Uterus (tissue), 4 donors: ENCODE results near the gene STK32C. TPM values are rescaled to one million over a fixed set of nuclear protein-coding genes. Genes with fewer than 3 reads are reported as not detected.

ENCODE experiments used
- DNase-seq, 2 donors: peaks; one replicate each; pipeline ENCODE4 v3.0.0-alpha.2; 2019 to 2020
- H3K27ac ChIP-seq, 2 donors: fragments of 200-600 bp; sonication (generic); 1 replicate in 1 of 2; 2 replicates in 1 of 2; pipeline ENCODE4 v1.5.1; 2016 to 2018
- H3K27me3 ChIP-seq, 2 donors: fragments of 200-600 bp; sonication (generic); one replicate each; pipeline ENCODE4 v1.5.1; 2018 to 2019; ENCODE audit warnings: control low read depth in 1 of 2
- H3K36me3 ChIP-seq, 2 donors: fragments of 200-600 bp; sonication (generic); one replicate each; pipeline ENCODE4 v1.5.1; 2019; ENCODE audit warnings: control low read depth in 1 of 2
- H3K4me1 ChIP-seq, 2 donors: fragments of 200-600 bp; sonication (generic); one replicate each; pipeline ENCODE4 v1.5.1; 2018 to 2019; ENCODE audit warnings: control low read depth in 1 of 2
- H3K4me3 ChIP-seq, 2 donors: fragments of 200-600 bp; sonication (generic); 1 replicate in 1 of 2; 2 replicates in 1 of 2; pipeline ENCODE4 v1.5.1; 2018 to 2019; ENCODE audit warnings: mild to moderate bottlenecking in 1 of 2
- H3K9me3 ChIP-seq, 2 donors: fragments of 200-600 bp; sonication (generic); one replicate each; pipeline ENCODE4 v1.5.1; 2019; ENCODE audit warnings: control low read depth in 1 of 2
- POLR2A ChIP-seq, 2 donors: fragments of 450-650 bp; IDR thresholded peaks; one replicate each; pipeline ENCODE4 v1.6.1; 2016; ENCODE audit warnings: antibody characterized with exemption in 2 of 2, mild to moderate bottlenecking in 1 of 2, moderate library complexity in 1 of 2
- intact Hi-C: fragments of 100-400 bp; cut with DNase I; formaldehyde crosslinking; loops from one replicate; pipeline ENCODE4 v1.15.1; 2023; ENCODE audit warnings: low total_unique reads
- total RNA-seq, 4 donors: library from RNA; depleted of rRNA in 3 of 4; stranded (reverse); fragments of >200 nt in 3 of 4; gene quantifications; one replicate each; pipeline versions ENCODE4 v1.1.0 to v1.2.4, GENCODE V29; 2014 to 2023
- TF ChIP-seq, protein P1 (sequence below), 4 experiments: fragments of 200-600 bp in 2 of 4; fragments of 450-650 bp in 2 of 4; sonication (generic) in 2 of 4; IDR thresholded peaks; one replicate each; pipeline ENCODE4 v1.5.1; 2016 to 2019; ENCODE audit warnings: antibody characterized with exemption in 4 of 4, mild to moderate bottlenecking in 2 of 4, moderate library complexity in 1 of 4
- donor health status: DM: yes; HTN: yes; CAD: no.

STK32C gene
- total RNA-seq, 4 donors from 2014 or later: 0.51 to 17.2 (median 3.2) TPM

- intact Hi-C loops: loop anchor here (5.0 kb wide), 1 partner anchor 129 kb away; no protein-coding TSS in a partner anchor
- TF ChIP-seq, protein P1, sequence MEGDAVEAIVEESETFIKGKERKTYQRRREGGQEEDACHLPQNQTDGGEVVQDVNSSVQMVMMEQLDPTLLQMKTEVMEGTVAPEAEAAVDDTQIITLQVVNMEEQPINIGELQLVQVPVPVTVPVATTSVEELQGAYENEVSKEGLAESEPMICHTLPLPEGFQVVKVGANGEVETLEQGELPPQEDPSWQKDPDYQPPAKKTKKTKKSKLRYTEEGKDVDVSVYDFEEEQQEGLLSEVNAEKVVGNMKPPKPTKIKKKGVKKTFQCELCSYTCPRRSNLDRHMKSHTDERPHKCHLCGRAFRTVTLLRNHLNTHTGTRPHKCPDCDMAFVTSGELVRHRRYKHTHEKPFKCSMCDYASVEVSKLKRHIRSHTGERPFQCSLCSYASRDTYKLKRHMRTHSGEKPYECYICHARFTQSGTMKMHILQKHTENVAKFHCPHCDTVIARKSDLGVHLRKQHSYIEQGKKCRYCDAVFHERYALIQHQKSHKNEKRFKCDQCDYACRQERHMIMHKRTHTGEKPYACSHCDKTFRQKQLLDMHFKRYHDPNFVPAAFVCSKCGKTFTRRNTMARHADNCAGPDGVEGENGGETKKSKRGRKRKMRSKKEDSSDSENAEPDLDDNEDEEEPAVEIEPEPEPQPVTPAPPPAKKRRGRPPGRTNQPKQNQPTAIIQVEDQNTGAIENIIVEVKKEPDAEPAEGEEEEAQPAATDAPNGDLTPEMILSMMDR (IDR thresholded peaks at IDR 0.05): no peak
- TF ChIP-seq POLR2A (IDR thresholded peaks at IDR 0.05): no peak
- H3K4me1 ChIP-seq: no peaks in the 10 kb centered on the region
- no peak overlapping the region for H3K27ac ChIP-seq
- no peak for DNase-seq
- H3K27me3 ChIP-seq: no peaks in the 10 kb centered on the region
- H3K4me3 ChIP-seq: no peak overlapping the region
- H3K36me3 ChIP-seq: no peaks in the 10 kb centered on the region
- H3K9me3 ChIP-seq: no peaks in the 10 kb centered on the region
Measured at GRCh38 chr10:132350946-132351345, 43.2 kb upstream of the STK32C start.

DNA sequence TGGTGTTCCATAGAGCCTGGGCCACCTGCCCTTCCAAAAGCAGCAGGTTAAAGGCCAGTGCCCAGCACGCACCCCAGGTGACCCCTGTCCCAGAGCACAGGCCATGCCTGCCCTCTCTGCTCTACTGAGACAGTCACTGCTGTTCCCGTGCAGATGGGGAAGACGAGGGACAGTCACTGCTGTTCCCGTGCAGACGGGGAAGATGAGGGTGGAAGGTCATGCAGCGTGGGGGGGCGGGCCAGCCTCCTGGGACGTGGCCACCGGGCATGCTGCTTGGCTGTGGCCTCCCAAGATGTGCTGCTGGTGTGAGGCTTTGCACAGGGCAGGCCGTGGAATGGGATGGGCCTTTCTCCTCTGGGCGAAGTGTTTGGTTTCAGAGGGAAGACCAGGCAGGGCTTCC lies 42.6 kb upstream of the STK32C start:
- TF ChIP-seq POLR2A (IDR thresholded peaks at IDR 0.05): no peak
- TF ChIP-seq, protein P1 (IDR thresholded peaks at IDR 0.05): no peak
- H3K27ac ChIP-seq: no peak overlapping the region
- no peak for DNase-seq
- H3K4me1 ChIP-seq: no peaks in the 10 kb centered on the region
- no peaks in the 10 kb centered on the region for H3K9me3 ChIP-seq
- no peak overlapping the region for H3K4me3 ChIP-seq
- H3K36me3 ChIP-seq: no peaks in the 10 kb centered on the region
- intact Hi-C loops: loop anchor here (5.0 kb wide), 1 partner anchor 128 kb away; no protein-coding TSS in a partner anchor
- no peaks in the 10 kb centered on the region for H3K27me3 ChIP-seq

DNA sequence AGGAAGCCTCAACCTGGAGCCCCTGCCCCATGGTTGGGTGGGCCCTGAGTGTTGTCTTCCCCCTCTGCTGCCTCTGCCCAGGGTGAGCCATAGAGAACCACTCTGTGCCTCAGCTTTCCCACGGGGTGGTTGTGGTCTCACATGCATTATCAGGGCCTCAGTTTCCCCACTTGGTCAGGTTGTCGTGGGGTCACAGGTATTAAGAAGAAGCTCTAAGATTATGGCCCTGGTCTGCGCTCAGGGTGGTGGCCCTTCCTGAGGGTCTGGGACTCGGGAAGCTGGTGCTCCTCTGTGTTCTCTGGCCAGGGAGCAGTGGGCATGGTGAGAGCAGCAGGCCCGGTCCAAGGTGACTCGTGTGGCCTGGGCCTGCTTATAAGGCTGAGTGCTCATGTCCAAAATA lies 42.0 kb upstream of the STK32C start:
- H3K27me3 ChIP-seq: no peaks in the 10 kb centered on the region
- TF ChIP-seq POLR2A (IDR thresholded peaks at IDR 0.05): no peak
- TF ChIP-seq, protein P1 (IDR thresholded peaks at IDR 0.05): no peak
- intact Hi-C loops: loop anchor here (5.0 kb wide), 1 partner anchor 127 kb away; no protein-coding TSS in a partner anchor
- H3K4me3 ChIP-seq: no peak overlapping the region
- no peaks in the 10 kb centered on the region for H3K36me3 ChIP-seq
- H3K9me3 ChIP-seq: no peaks in the 10 kb centered on the region
- H3K27ac ChIP-seq: no peak overlapping the region
- DNase-seq: no peak
- no peaks in the 10 kb centered on the region for H3K4me1 ChIP-seq

DNA sequence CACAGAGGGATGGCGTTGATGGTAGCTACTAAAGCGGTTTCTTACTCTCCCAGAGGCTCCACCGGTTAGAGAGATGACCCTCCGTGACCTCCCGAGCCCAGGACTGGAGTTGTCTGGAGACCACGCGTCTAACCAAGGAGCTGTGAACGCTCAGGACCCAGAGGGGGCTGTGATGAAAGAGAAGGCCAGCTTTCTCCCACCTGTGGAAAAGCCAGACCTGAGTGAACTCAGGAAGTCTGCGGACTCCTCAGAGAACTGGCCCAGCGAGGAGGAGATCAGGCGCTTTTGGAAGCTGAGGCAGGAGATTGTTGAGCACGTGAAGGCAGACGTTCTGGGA lies 40.1 kb upstream of the STK32C start:
- H3K4me1 ChIP-seq: no peaks in the 10 kb centered on the region
- TF ChIP-seq, protein P1 (IDR thresholded peaks at IDR 0.05): no peak
- TF ChIP-seq POLR2A (IDR thresholded peaks at IDR 0.05): no peak
- intact Hi-C loops: no loop called here
- no peaks in the 10 kb centered on the region for H3K9me3 ChIP-seq
- no peak overlapping the region for H3K27ac ChIP-seq
- no peak for DNase-seq
- no peak overlapping the region for H3K4me3 ChIP-seq
- no peaks in the 10 kb centered on the region for H3K36me3 ChIP-seq
- no peaks in the 10 kb centered on the region for H3K27me3 ChIP-seq

- H3K27me3 ChIP-seq: no peaks in the 10 kb centered on the region
- intact Hi-C loops: no loop called here
- H3K4me1 ChIP-seq: no peaks in the 10 kb centered on the region
- H3K27ac ChIP-seq: no peak overlapping the region
- no peak for DNase-seq
- H3K4me3 ChIP-seq: no peak overlapping the region
- TF ChIP-seq POLR2A (IDR thresholded peaks at IDR 0.05): no peak
- TF ChIP-seq, protein P1 (IDR thresholded peaks at IDR 0.05): no peak
- H3K36me3 ChIP-seq: no peaks in the 10 kb centered on the region
- no peaks in the 10 kb centered on the region for H3K9me3 ChIP-seq
Measured at GRCh38 chr10:132347211-132347930, 39.6 kb upstream of the STK32C start.
